H1 (cell line): ENCODE results near the gene PPP2R1A. TPM values are rescaled to one million over a fixed set of nuclear protein-coding genes. Genes with fewer than 3 reads are reported as not detected.

Experiments
- CHD1 ChIP-seq: IDR thresholded peaks from 2 replicates; pipeline ENCODE4 v1.6.1; 2012; ENCODE audit warnings: low read depth, low read length, improper control_type of control experiment
- CHD2 ChIP-seq: IDR thresholded peaks from 2 replicates; pipeline ENCODE4 v1.6.1; 2012; ENCODE audit warnings: low read length, improper control_type of control experiment
- CREB1 ChIP-seq: IDR thresholded peaks from 2 replicates; pipeline ENCODE4 v1.6.1; 2012; ENCODE audit warnings: inconsistent platforms
- EGR1 ChIP-seq: IDR thresholded peaks from 2 replicates; pipeline ENCODE4 v1.6.1; 2011; ENCODE audit warnings: low read depth, low read length, borderline replicate concordance
- FOSL1 ChIP-seq: IDR thresholded peaks from 2 replicates; pipeline ENCODE4 v1.6.1; 2011; ENCODE audit warnings: mild to moderate bottlenecking, low read depth, low read length, moderate library complexity; ENCODE audit not compliant: insufficient read depth
- GTF2F1 ChIP-seq: IDR thresholded peaks from 2 replicates; pipeline ENCODE4 v1.6.1; 2012; ENCODE audit warnings: low read depth, low read length, improper control_type of control experiment, borderline replicate concordance
- HDAC2 ChIP-seq, 2 experiments: fragments of 300-600 bp in 1 of 2; sonication (generic) in 1 of 2; IDR thresholded peaks; 2 replicates each; pipeline ENCODE4 v1.6.1; 2011 to 2012; ENCODE audit warnings: low read depth in 2 of 2, low read length in 2 of 2, mild to moderate bottlenecking in 2 of 2, moderate library complexity in 2 of 2, borderline replicate concordance in 1 of 2, inconsistent platforms in 1 of 2
- JUN ChIP-seq: IDR thresholded peaks from 2 replicates; pipeline ENCODE4 v1.6.1; 2011; ENCODE audit warnings: low read depth, mild to moderate bottlenecking, improper control_type of control experiment, low read length
- KDM1A ChIP-seq: fragments of 200-600, 300-600 bp; sonication (generic); IDR thresholded peaks from 2 replicates; pipeline ENCODE4 v1.7.1; 2016; ENCODE audit warnings: mild to moderate bottlenecking, low read length, borderline replicate concordance
- KDM5A ChIP-seq: fragments of 200-600 bp; IDR thresholded peaks from 2 replicates; pipeline ENCODE4 v1.7.1; 2012; ENCODE audit warnings: mild to moderate bottlenecking, low read length, inconsistent platforms, mixed read lengths
- MAFK ChIP-seq: IDR thresholded peaks from 2 replicates; pipeline ENCODE4 v1.6.1; 2012; ENCODE audit warnings: low read depth, mild to moderate bottlenecking, improper control_type of control experiment, low read length
- NRF1 ChIP-seq: IDR thresholded peaks from 2 replicates; pipeline ENCODE4 v1.6.1; 2011; ENCODE audit warnings: mild to moderate bottlenecking, low read depth, low read length, improper control_type of control experiment
- PHF8 ChIP-seq: fragments of 200-600 bp; sonication (generic); conservative IDR thresholded peaks from 2 replicates; pipeline ENCODE4 v1.7.1; 2012; ENCODE audit warnings: low read depth, mild to moderate bottlenecking, inconsistent platforms, low read length, moderate library complexity
- RFX5 ChIP-seq: IDR thresholded peaks from 2 replicates; pipeline ENCODE4 v1.6.1; 2011; ENCODE audit warnings: low read depth, low read length, improper control_type of control experiment, borderline replicate concordance
- SAP30 ChIP-seq: fragments of 300-600 bp; sonication (generic); IDR thresholded peaks from 2 replicates; pipeline ENCODE4 v1.7.1; 2012; ENCODE audit warnings: low read length, moderate library complexity, mild to moderate bottlenecking, inconsistent platforms; ENCODE audit not compliant: insufficient read depth, insufficient replicate concordance
- SIN3A ChIP-seq, 2 experiments: IDR thresholded peaks in 1 of 2; conservative IDR thresholded peaks in 1 of 2; 2 replicates each; pipeline ENCODE4 v1.6.1; 2011 to 2012; ENCODE audit warnings: low read length in 2 of 2, improper control_type of control experiment in 1 of 2, low read depth in 1 of 2, mild to moderate bottlenecking in 1 of 2
- SIX5 ChIP-seq: IDR thresholded peaks from 2 replicates; pipeline ENCODE4 v1.6.1; 2011; ENCODE audit warnings: mild to moderate bottlenecking, low read depth, low read length
- SP1 ChIP-seq: IDR thresholded peaks from 2 replicates; pipeline ENCODE4 v1.6.1; 2011; ENCODE audit warnings: low read depth, low read length
- SP4 ChIP-seq: IDR thresholded peaks from 2 replicates; pipeline ENCODE4 v1.6.1; 2012; ENCODE audit warnings: low read length, inconsistent platforms
- SRF ChIP-seq: IDR thresholded peaks from 2 replicates; pipeline ENCODE4 v1.6.1; 2011; ENCODE audit warnings: mild to moderate bottlenecking, low read depth, low read length, moderate library complexity
- TBP ChIP-seq: IDR thresholded peaks from 2 replicates; pipeline ENCODE4 v1.6.1; 2011; ENCODE audit warnings: low read depth, low read length, improper control_type of control experiment
- YY1 ChIP-seq: IDR thresholded peaks from 2 replicates; pipeline ENCODE4 v1.6.1; 2011; ENCODE audit warnings: low read depth, mild to moderate bottlenecking, low read length
- polyA plus RNA-seq, 7 experiments: library from polyadenylated mRNA; depleted of rRNA in 3 of 7; stranded (reverse) in 5 of 7; unstranded in 2 of 7; fragments of >200 nt in 5 of 7; fragments of 200-250 nt in 2 of 7; gene quantifications; 1 replicate in 5 of 7; 2 replicates in 1 of 7; 4 replicates in 1 of 7; pipeline versions ENCODE4 v1.2.1 to v1.2.3, GENCODE V29; 2011 to 2013; ENCODE audit warnings: missing spikeins in 2 of 7, mixed read lengths in 2 of 7
- total RNA-seq: library from RNA; stranded (reverse); fragmentation: NEBNext Ultra II Directional; extraction: Animal tissue kit (Norgen Biotek cat#: 25700); gene quantifications from 2 replicates; pipeline ENCODE4 v1.2.1, GENCODE V29; 2021
- TF ChIP-seq, protein P1 (sequence below): IDR thresholded peaks from 2 replicates; pipeline ENCODE4 v1.6.1; 2011; ENCODE audit warnings: low read length, improper control_type of control experiment
- TF ChIP-seq, protein P2 (sequence below): IDR thresholded peaks from 2 replicates; pipeline ENCODE4 v1.6.1; 2012; ENCODE audit warnings: inconsistent platforms

The PPP2R1A gene
- total and polyA plus RNA-seq, 2 of the 8 experiments (the other 6 are each of a cell fraction or from before 2014, with no cell fraction given): 380 to 382 TPM

DNA sequence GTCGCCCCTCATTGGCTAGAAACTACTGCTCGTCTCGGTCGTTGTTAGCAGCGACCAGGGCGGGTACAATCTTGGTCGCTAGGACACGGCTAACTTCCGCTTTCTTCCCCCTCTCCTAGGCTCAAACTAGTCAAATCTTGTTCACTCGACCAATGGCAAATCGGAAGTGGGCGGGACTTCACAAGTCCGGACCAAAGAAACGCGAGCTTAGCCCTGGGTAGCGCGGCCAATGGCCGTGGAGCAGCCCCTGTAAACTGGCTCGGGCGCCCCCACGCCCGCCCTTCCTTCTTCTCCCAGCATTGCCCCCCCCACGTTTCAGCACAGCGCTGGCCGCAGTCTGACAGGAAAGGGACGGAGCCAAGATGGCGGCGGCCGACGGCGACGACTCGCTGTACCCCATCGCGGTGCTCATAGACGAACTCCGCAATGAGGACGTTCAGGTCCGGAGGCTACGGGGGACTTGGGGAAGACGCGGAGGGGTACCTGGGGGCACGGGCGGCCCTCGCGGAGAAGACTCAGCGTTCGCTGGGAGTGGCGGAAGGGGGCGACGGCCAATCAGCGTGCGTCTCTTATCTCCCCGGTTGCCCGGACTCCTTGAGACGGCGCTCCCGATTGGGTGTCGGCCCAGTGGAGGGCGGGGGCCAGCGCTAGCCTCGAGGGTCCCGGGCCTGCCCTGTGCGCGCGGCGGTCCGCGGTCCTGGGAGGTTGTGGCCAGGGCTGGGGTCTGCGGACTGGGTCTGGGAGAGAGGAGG, at the start of gene PPP2R1A (continued):
- TF ChIP-seq, protein P1, sequence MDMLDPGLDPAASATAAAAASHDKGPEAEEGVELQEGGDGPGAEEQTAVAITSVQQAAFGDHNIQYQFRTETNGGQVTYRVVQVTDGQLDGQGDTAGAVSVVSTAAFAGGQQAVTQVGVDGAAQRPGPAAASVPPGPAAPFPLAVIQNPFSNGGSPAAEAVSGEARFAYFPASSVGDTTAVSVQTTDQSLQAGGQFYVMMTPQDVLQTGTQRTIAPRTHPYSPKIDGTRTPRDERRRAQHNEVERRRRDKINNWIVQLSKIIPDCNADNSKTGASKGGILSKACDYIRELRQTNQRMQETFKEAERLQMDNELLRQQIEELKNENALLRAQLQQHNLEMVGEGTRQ: no peak
- TF ChIP-seq SRF: no peak
- peak; percentile 2 to 77; a peak in 2 of 4 replicates for TF ChIP-seq SIN3A (conservative IDR thresholded peaks at IDR 0.05 in 1 of 2, IDR thresholded peaks at IDR 0.05 in 1 of 2; ENCODE audit: low read depth in 1 of 2, low read length in 2 of 2)
- TF ChIP-seq SIX5: no peak
- TF ChIP-seq FOSL1: no peak
- TF ChIP-seq EGR1: no peak
- peak; percentile 62; the same call in 1 of the 2 replicates for TF ChIP-seq SP4
- TF ChIP-seq KDM5A: no peak
- no peak for TF ChIP-seq RFX5
- TF ChIP-seq SP1: peak; percentile 88
- TF ChIP-seq PHF8: peak; percentile 89
- TF ChIP-seq GTF2F1: no peak
- no peak for TF ChIP-seq MAFK
- no peak for TF ChIP-seq CHD1
- peak; percentile 65 for TF ChIP-seq CHD2
- TF ChIP-seq, protein P2, sequence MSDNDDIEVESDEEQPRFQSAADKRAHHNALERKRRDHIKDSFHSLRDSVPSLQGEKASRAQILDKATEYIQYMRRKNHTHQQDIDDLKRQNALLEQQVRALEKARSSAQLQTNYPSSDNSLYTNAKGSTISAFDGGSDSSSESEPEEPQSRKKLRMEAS: peak; percentile 15; the same call in 1 of the 2 replicates
- TF ChIP-seq HDAC2 (IDR thresholded peaks at IDR 0.05; ENCODE audit: borderline replicate concordance in 1 of 2, low read depth in 2 of 2, low read length in 2 of 2): no peak
- no peak for TF ChIP-seq NRF1
- no peak for TF ChIP-seq KDM1A
- TF ChIP-seq YY1: peak; percentile 96
- TF ChIP-seq CREB1: peak; percentile 49
- TF ChIP-seq TBP: peak; percentile 82
- no peak for TF ChIP-seq JUN
- TF ChIP-seq SAP30: no peak
